Raji (cell line): ENCODE measurements around the gene DHRS12.
A peak's percentile ranks its signal among the peaks of the same experiment; 100 is the strongest.

Source experiments
- POLR2A ChIP-seq: IDR thresholded peaks from 2 replicates; pipeline ENCODE4 v1.6.1; 2011; ENCODE audit warnings: low read depth, low read length, control low read depth; ENCODE audit not compliant: insufficient read depth

DHRS12 gene

GRCh38 chr13:51819544-51819943 lies 15.6 kb upstream of the DHRS12 start:
- no peak for TF ChIP-seq POLR2A

DNA sequence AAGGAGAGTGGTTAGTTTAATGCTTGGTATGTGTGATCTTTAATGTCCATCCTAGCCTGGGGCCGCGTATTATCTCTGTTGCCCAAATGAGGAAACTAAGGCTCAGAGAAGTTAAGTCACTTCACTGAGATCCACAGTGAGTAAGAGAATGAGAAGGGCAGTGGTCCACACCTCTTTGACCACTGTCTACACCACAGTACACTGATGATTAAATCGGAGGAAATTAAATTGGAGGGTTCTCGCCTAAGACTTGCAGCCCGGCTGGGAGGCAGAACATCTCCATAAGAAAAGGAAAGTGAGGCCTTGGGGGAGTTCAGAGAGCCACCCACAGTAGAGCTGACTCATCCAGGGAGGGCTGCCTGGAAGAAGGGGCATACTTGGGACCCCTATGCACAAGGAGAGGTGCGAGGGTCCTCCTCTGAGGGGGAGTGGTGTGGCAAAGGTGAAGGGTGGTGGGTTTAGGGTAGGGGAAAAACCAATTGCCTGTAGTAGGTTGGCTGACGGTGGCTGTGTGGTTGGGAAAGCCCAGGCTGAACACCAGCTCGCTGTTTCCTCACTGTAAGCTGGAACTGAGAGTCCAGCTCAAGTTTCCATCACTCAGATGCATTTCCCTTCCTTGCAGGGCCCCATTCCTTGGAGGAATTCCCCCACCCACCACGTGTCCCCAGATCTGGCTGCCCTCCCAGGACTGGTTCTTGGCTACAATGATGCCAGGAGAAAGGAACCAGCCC lies 15.0 kb upstream of the DHRS12 start:
- TF ChIP-seq POLR2A, result no peak

DNA sequence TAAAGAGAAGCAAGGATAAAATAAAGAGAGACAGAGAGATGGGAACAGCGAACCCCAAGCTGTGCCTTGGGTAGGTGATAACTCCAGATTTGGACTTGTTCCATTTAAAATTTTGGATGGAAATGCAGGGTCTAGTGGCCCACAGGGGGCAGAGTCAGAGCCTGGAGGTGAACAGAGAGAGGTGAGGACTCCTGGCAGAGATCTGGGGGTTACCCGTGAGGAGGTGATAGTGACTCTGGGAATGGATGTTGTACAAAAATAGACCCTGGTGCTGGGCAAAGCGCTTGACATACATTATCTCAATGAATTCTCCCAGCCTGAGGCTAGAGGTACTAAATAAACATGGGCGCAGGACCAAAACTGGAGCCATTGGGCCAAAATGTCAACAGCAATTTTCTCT lies 14.3 kb upstream of the DHRS12 start:
- no peak for TF ChIP-seq POLR2A

- no peak for TF ChIP-seq POLR2A
These were observed 13.8 kb upstream of the DHRS12 start for GRCh38 chr13:51817717-51818116.

GRCh38 chr13:51816604-51817249 lies 12.8 kb upstream of the DHRS12 start:
- no peak for TF ChIP-seq POLR2A

- TF ChIP-seq POLR2A, result no peak
These were observed 11.9 kb upstream of the DHRS12 start for GRCh38 chr13:51815848-51816247.

DNA sequence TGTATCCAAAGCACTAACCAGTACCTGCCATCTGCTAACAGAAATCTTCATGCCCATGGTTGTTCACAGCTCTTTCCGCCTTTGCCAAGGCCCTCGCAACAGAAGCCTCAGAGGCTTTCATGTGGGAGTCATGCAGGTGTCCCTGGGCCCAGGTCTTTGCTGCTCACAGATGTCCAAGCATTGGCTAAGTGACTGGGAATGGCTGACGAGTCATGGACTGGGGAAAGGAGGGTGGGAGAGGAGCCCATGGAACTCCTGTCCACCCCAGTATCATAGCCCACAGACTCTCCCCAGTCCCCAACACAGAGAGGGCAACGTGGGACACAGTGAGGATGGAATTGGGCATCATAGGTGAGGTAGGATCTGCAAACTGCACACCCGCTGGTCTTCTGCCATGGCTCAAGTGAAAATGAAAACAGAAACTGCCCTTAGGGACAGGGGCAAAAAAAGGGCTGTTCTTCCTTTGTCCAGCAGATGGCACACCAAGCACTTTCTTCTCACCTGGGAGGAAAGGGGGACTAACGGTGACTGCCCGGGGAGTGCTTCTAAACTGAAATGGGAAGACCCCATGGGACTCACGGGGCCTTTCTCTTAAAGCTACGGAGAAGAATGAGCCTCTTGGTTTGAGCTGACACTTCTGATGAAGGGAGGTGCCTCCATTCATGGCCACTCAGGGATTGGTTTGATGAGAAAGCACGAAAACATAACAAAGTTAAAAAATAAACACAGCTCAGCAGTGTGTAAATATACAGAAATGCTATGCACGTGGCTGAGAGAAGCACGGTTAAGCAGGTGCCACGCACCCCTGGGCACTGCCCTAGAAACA lies 11.1 kb upstream of the DHRS12 start:
- peak; percentile 24; the same call in 1 of the 2 replicates for TF ChIP-seq POLR2A

DNA sequence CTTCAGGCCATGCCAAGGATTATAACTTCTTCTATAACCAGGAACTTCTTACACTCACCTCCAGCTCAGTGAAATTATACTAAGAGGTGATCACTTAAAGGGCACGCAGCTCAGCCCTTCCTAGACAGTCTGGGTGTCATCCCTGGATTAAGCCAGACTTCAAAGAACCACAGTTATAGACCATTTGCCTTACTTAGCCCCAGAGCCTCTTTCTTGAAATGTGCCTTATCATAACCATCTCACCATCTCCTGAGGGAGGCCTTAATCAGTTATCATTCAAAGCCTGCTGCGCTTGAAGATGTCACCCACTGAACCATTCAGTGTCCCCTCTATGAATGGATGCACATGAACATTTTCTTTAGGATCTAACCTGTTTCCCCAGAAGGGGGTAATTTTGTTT lies 10.1 kb upstream of the DHRS12 start:
- no peak for TF ChIP-seq POLR2A

- TF ChIP-seq POLR2A, result no peak
These were observed 8.0 kb upstream of the DHRS12 start for GRCh38 chr13:51811920-51812451.

GRCh38 chr13:51811046-51811445 lies 7.1 kb upstream of the DHRS12 start:
- TF ChIP-seq POLR2A, result no peak

DNA sequence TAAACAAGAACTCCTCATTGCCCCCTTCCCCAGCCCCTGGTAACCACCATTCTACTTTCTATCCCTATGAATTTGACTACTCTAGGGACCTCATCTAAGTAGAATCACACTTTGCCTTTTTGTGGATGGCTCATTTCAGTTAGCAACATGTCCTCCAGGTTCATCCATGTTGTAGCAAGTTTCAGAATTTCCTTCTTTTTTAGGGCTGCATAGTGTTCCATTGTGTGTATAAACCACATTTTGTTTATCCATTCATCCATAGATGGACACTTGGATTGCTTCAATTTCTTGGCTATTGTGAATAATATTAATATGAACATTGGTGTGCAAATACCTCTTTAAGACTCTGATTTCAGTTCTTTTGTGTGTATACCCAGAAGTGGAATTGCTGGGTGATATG lies 4.8 kb upstream of the DHRS12 start:
- TF ChIP-seq POLR2A, result no peak

GRCh38 chr13:51807041-51807440 lies 3.1 kb upstream of the DHRS12 start:
- no peak for TF ChIP-seq POLR2A

DNA sequence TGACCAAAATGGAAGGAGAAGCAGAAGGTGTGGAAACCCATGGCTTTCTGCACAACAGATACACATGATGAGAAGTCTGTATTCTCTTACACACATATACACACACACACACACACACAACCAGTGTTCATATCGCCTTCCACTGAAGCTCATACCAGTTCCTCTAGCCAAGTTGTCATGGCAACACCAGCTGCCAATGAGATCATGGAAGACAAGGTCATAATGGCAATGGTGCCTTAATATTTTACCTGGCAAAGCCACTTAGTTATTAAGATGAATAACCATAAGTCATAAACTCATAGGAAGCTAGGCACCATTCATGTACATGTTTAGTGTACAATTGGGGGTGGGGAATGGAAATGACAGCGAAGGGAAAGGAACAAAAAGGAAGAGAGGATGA lies 2.6 kb upstream of the DHRS12 start:
- no peak for TF ChIP-seq POLR2A

DNA sequence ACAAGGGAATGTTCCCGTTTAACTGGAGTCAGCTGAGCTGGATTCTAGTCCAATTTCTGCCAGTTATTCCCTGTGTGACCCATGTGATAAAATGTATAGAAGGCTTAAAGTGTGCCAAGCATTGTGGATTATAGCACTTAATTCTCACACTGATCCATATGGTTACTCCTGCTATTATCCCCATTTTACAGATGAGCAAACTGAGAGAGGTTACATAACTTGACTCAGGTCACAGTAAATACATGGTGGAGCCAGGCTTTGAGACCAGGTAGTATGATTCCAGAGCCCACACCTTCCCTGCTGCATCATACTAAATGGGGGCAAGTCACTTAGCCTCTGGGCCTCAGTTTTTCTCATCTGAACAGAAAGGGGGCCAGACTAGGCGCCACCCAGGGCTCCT lies 2.0 kb upstream of the DHRS12 start:
- no peak for TF ChIP-seq POLR2A

- TF ChIP-seq POLR2A, result no peak
These were observed 1.4 kb upstream of the DHRS12 start for GRCh38 chr13:51805313-51805712.
